ENCODE results near the gene SLC7A10.

GRCh38 chr19:33198169-33198568 lies 27.5 kb downstream of the SLC7A10 start:
- no peak for TF ChIP-seq CTCF (IDR thresholded peaks at IDR 0.05; ENCODE audit: low read length)
- no peak for TF ChIP-seq EZH2 (IDR thresholded peaks at IDR 0.05; ENCODE audit: borderline replicate concordance, low read length)

Data from OCI-LY1 (cell line).